Liver (tissue), 9 donors: ENCODE results near the gene PHF20. TPM values are rescaled to one million over a fixed set of nuclear protein-coding genes. Genes with fewer than 3 reads are reported as not detected.
A peak's percentile ranks its signal among the peaks of the same experiment; 100 is the strongest.

ENCODE experiments used
- DNase-seq: peaks from one replicate; pipeline ENCODE4 v3.0.0-alpha.2; 2017; ENCODE audit warnings: low spot score
- H3K27ac ChIP-seq, 2 donors: one replicate each; pipeline ENCODE4 v1.7.0; 2013; ENCODE audit warnings: inconsistent platforms in 2 of 2, low read length in 2 of 2, control low read depth in 1 of 2, low read depth in 1 of 2, mild to moderate bottlenecking in 1 of 2
- H3K27me3 ChIP-seq, 4 donors: one replicate each; pipeline versions ENCODE4 v1.6.1 to v1.7.0; 2013; ENCODE audit warnings: low read length in 3 of 4, inconsistent platforms in 1 of 4, mild to moderate bottlenecking in 1 of 4, moderate library complexity in 1 of 4; ENCODE audit not compliant: control insufficient read depth in 4 of 4, insufficient read depth in 4 of 4
- H3K36me3 ChIP-seq, 4 donors: one replicate each; pipeline versions ENCODE4 v1.6.1 to v1.7.0; 2013; ENCODE audit warnings: low read length in 3 of 4, mild to moderate bottlenecking in 3 of 4, low read depth in 1 of 4, moderate library complexity in 1 of 4; ENCODE audit not compliant: control insufficient read depth in 4 of 4, insufficient read depth in 3 of 4
- H3K4me1 ChIP-seq, 4 donors: one replicate each; pipeline versions ENCODE4 v1.6.1 to v1.7.0; 2013; ENCODE audit warnings: low read length in 3 of 4, mild to moderate bottlenecking in 3 of 4, moderate library complexity in 1 of 4; ENCODE audit not compliant: control insufficient read depth in 4 of 4, insufficient read depth in 4 of 4
- H3K4me3 ChIP-seq, 3 donors: one replicate each; pipeline versions ENCODE4 v1.6.1 to v1.7.0; 2013; ENCODE audit warnings: low read length in 3 of 3, control low read depth in 1 of 3, low read depth in 1 of 3, mild to moderate bottlenecking in 1 of 3
- H3K9ac ChIP-seq, 2 donors: one replicate each; pipeline ENCODE4 v1.7.0; 2013; ENCODE audit warnings: low read length in 2 of 2, mild to moderate bottlenecking in 2 of 2, moderate library complexity in 2 of 2, control low read depth in 1 of 2, low read depth in 1 of 2
- H3K9me3 ChIP-seq, 4 donors: one replicate each; pipeline versions ENCODE4 v1.6.1 to v1.7.0; 2013; ENCODE audit warnings: low read length in 3 of 4; ENCODE audit not compliant: control insufficient read depth in 4 of 4
- EGR1 ChIP-seq, 2 donors: IDR thresholded peaks; 2 replicates each; pipeline ENCODE4 v1.6.1; 2016 to 2018; ENCODE audit warnings: antibody characterized with exemption in 2 of 2, low read depth in 2 of 2
- FOXA1 ChIP-seq: IDR thresholded peaks from 2 replicates; pipeline ENCODE4 v1.6.1; 2016; ENCODE audit warnings: antibody characterized with exemption
- FOXA2 ChIP-seq: IDR thresholded peaks from 2 replicates; pipeline ENCODE4 v1.6.1; 2016; ENCODE audit warnings: antibody characterized with exemption
- HNF4A ChIP-seq, 2 donors: conservative IDR thresholded peaks; 2 replicates each; pipeline ENCODE4 v1.6.1; 2016; ENCODE audit warnings: antibody characterized with exemption in 2 of 2, mild to moderate bottlenecking in 2 of 2
- HNF4G ChIP-seq: IDR thresholded peaks from 2 replicates; pipeline ENCODE4 v1.6.1; 2016; ENCODE audit warnings: antibody characterized with exemption
- JUND ChIP-seq, 2 donors: IDR thresholded peaks; 2 replicates each; pipeline ENCODE4 v1.6.1; 2016; ENCODE audit warnings: antibody characterized with exemption in 2 of 2
- NR2F2 ChIP-seq: IDR thresholded peaks from 2 replicates; pipeline ENCODE4 v1.6.1; 2016; ENCODE audit warnings: antibody characterized with exemption
- RAD21 ChIP-seq, 2 donors: IDR thresholded peaks; 2 replicates each; pipeline ENCODE4 v1.6.1; 2016; ENCODE audit warnings: antibody characterized with exemption in 2 of 2, mild to moderate bottlenecking in 2 of 2
- RXRA ChIP-seq, 2 donors: IDR thresholded peaks; 2 replicates each; pipeline ENCODE4 v1.6.1; 2017 to 2018; ENCODE audit warnings: antibody characterized with exemption in 2 of 2, mild to moderate bottlenecking in 1 of 2
- SP1 ChIP-seq: IDR thresholded peaks from 2 replicates; pipeline ENCODE4 v1.6.1; 2018; ENCODE audit warnings: antibody characterized with exemption, mild to moderate bottlenecking
- YY1 ChIP-seq: IDR thresholded peaks from 2 replicates; pipeline ENCODE4 v1.6.1; 2016; ENCODE audit warnings: antibody characterized with exemption, mild to moderate bottlenecking
- whole genome bisulfite sequencing: extraction: QIAGEN DNeasy Blood & Tissue Kit; methylation state at CpG from one replicate; pipeline ENCODE4 v1.1.7; 2013; 5-methylcytosine and 5-hydroxymethylcytosine counted together
- polyA plus RNA-seq, 2 donors: library from polyadenylated mRNA; stranded (reverse) in 1 of 2; unstranded in 1 of 2; fragments of 200-250 nt in 1 of 2; fragments of >200 nt in 1 of 2; fragmentation: Nextera tagmentation in 1 of 2; extraction: Ambion mirVana in 1 of 2; gene quantifications; one replicate each; pipeline versions ENCODE4 v1.2.1 to v1.2.3, GENCODE V29; 2013 to 2015
- total RNA-seq, 2 donors: library from RNA; depleted of rRNA; stranded (reverse); fragments of >200 nt; gene quantifications; one replicate each; pipeline ENCODE4 v1.2.3, GENCODE V29; 2014
- TF ChIP-seq, protein P1 (sequence below): IDR thresholded peaks from 2 replicates; pipeline ENCODE4 v1.6.1; 2016; ENCODE audit warnings: antibody characterized with exemption
- TF ChIP-seq, protein P2 (sequence below): fragments of 150-350 bp; IDR thresholded peaks from 2 replicates; pipeline ENCODE4 v1.5.1; 2017; ENCODE audit warnings: improper control_type of control experiment, low read depth, low read length; ENCODE audit not compliant: missing input control
- TF ChIP-seq, protein P3 (sequence below): IDR thresholded peaks from 2 replicates; pipeline ENCODE4 v1.6.1; 2016; ENCODE audit warnings: antibody characterized with exemption, mild to moderate bottlenecking
- TF ChIP-seq, protein P4 (sequence below): IDR thresholded peaks from 2 replicates; pipeline ENCODE4 v1.6.1; 2016; ENCODE audit warnings: antibody characterized with exemption
- donor health status: healthy.
- donor health status: healthy.
- donor health status: healthy.
- donor health status: healthy.
- donor health status: healthy.

PHF20 gene
- total and polyA plus RNA-seq, 4 donors = 5.1 to 11.7 (median 10.3) TPM

DNA sequence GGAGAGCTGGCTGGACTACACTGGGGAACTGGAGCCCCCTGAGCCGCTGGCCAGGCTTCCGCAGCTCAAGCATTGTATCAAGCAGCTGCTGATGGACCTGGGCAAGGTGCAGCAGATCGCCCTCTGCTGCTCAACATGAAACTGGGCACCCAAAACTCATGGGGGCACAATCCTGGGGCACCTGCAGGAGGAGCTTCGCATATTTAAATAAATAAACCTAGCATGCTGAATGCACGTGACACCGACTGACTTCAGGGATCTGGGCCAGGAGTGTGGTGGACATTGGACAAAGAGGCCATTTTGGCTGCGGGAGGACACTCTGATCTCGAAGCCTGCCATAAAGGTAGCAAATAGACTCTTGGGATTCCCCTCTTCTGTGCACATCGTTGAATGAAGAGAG, 175.7 kb downstream of the PHF20 start:
- 52% methylated on average over 9 of the region's 9 CpGs for WGBS
- no peak for DNase-seq
- Histone ChIP-seq H3K4me3 (no peak overlapping the region), H3K36me3 (peaks cover 0 to 13% (median 8%) of the 10 kb centered on the region in 4 donors), H3K27me3 (no peaks in the 10 kb centered on the region), H3K9ac (no peak overlapping the region), H3K27ac (no peak overlapping the region), H3K4me1 (peaks cover 0 to 17% (median 4%) of the 10 kb centered on the region in 4 donors), H3K9me3 (no peaks in the 10 kb centered on the region)
- peak in 1 of 2 donors; percentile 13 for TF ChIP-seq RXRA (IDR thresholded peaks at IDR 0.05)
- TF ChIP-seq HNF4A (conservative IDR thresholded peaks at IDR 0.05) = peak; percentile 36 to 61
- TF ChIP-seq, protein P1, sequence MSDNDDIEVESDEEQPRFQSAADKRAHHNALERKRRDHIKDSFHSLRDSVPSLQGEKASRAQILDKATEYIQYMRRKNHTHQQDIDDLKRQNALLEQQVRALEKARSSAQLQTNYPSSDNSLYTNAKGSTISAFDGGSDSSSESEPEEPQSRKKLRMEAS = peak; percentile 40
- no peak for TF ChIP-seq FOXA2
- peak in 1 of 2 donors; percentile 22 for TF ChIP-seq RAD21 (IDR thresholded peaks at IDR 0.05)
- TF ChIP-seq, protein P2, sequence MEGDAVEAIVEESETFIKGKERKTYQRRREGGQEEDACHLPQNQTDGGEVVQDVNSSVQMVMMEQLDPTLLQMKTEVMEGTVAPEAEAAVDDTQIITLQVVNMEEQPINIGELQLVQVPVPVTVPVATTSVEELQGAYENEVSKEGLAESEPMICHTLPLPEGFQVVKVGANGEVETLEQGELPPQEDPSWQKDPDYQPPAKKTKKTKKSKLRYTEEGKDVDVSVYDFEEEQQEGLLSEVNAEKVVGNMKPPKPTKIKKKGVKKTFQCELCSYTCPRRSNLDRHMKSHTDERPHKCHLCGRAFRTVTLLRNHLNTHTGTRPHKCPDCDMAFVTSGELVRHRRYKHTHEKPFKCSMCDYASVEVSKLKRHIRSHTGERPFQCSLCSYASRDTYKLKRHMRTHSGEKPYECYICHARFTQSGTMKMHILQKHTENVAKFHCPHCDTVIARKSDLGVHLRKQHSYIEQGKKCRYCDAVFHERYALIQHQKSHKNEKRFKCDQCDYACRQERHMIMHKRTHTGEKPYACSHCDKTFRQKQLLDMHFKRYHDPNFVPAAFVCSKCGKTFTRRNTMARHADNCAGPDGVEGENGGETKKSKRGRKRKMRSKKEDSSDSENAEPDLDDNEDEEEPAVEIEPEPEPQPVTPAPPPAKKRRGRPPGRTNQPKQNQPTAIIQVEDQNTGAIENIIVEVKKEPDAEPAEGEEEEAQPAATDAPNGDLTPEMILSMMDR = peak; percentile 11
- TF ChIP-seq FOXA1 = no peak
- peak; percentile 85 for TF ChIP-seq YY1

DNA sequence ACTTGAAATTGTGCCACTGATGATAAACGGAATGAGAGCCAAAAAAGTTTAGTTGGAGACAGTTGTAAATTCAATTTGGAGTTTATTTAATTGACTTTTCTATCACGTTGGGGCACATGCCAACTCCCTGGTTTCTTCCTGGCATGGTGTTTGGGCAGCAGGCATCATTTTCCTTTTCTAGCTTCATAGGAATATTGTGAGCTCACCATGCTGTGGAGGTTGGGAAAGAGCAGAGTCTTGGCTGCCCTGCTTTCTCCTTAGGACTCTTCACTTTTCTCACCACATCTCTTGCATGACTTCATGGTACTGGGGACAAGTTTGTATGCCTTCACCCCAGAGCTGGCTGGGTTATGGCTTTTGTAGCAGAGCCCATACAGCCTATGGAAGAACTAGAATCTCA, 176.1 kb downstream of the PHF20 start:
- TF ChIP-seq EGR1 (IDR thresholded peaks at IDR 0.05; ENCODE audit: low read depth in 2 of 2) (no peak), FOXA2 (no peak), NR2F2 (no peak), YY1 (no peak), HNF4A (conservative IDR thresholded peaks at IDR 0.05) (no peak), HNF4G (no peak), SP1 (no peak), FOXA1 (no peak), JUND (IDR thresholded peaks at IDR 0.05) (no peak), RAD21 (IDR thresholded peaks at IDR 0.05) (no peak)
- TF ChIP-seq, protein P3, sequence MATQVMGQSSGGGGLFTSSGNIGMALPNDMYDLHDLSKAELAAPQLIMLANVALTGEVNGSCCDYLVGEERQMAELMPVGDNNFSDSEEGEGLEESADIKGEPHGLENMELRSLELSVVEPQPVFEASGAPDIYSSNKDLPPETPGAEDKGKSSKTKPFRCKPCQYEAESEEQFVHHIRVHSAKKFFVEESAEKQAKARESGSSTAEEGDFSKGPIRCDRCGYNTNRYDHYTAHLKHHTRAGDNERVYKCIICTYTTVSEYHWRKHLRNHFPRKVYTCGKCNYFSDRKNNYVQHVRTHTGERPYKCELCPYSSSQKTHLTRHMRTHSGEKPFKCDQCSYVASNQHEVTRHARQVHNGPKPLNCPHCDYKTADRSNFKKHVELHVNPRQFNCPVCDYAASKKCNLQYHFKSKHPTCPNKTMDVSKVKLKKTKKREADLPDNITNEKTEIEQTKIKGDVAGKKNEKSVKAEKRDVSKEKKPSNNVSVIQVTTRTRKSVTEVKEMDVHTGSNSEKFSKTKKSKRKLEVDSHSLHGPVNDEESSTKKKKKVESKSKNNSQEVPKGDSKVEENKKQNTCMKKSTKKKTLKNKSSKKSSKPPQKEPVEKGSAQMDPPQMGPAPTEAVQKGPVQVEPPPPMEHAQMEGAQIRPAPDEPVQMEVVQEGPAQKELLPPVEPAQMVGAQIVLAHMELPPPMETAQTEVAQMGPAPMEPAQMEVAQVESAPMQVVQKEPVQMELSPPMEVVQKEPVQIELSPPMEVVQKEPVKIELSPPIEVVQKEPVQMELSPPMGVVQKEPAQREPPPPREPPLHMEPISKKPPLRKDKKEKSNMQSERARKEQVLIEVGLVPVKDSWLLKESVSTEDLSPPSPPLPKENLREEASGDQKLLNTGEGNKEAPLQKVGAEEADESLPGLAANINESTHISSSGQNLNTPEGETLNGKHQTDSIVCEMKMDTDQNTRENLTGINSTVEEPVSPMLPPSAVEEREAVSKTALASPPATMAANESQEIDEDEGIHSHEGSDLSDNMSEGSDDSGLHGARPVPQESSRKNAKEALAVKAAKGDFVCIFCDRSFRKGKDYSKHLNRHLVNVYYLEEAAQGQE = no peak
- TF ChIP-seq, protein P4, sequence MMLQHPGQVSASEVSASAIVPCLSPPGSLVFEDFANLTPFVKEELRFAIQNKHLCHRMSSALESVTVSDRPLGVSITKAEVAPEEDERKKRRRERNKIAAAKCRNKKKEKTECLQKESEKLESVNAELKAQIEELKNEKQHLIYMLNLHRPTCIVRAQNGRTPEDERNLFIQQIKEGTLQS = no peak
- TF ChIP-seq, protein P2 = no peak
- TF ChIP-seq, protein P1 = no peak
- Histone ChIP-seq H3K4me3 (no peak overlapping the region), H3K27ac (no peak overlapping the region), H3K9ac (no peak overlapping the region), H3K27me3 (no peaks in the 10 kb centered on the region), H3K36me3 (peaks cover 0 to 13% (median 8%) of the 10 kb centered on the region in 4 donors), H3K4me1 (peaks cover 0 to 22% (median 9%) of the 10 kb centered on the region in 4 donors), H3K9me3 (no peaks in the 10 kb centered on the region)
- no peak for DNase-seq
- 33% methylated on average over 2 of the region's 2 CpGs for WGBS
